HCT116 (cell line): ENCODE data around the gene HPCAL1. TPM values are rescaled to one million over a fixed set of nuclear protein-coding genes. Genes with fewer than 3 reads are reported as not detected.

Experiments
- ATAC-seq: fragments of 200-7000 bp; cut with Tn5 transposase; 2 replicates; pipeline ENCODE4 v1.9.1; 2020; ENCODE audit warnings: mild to moderate bottlenecking, moderate library complexity
- BruUV-seq: library from RNA; stranded (reverse); fragments of 400-500 nt; replicated peaks from 2 replicates; lab custom pipeline; 2021; lab: Mats Ljungman, UMichigan
- CTCF ChIA-PET: fragments of 300-600 bp; sonication (Branson Sonifier 250); formaldehyde crosslinking; loops from one replicate; lab custom pipeline; 2021; ENCODE audit warnings: antibody characterized with exemption; lab: Charles Lee
- POLR2A ChIA-PET: fragments of 300-600, 350-600 bp; sonication (Branson Sonifier 250); formaldehyde crosslinking; loops from one replicate; lab custom pipeline; 2021; ENCODE audit warnings: antibody characterized with exemption; lab: Charles Lee
- RAD21 ChIA-PET, 2 experiments: fragments of 300-600 bp; sonication (Branson Sonifier 250); formaldehyde crosslinking; loops; one replicate each; lab custom pipeline; 2023; ENCODE audit warnings: low total read pairs in 2 of 2; ENCODE audit not compliant: uncharacterized antibody in 2 of 2, unreplicated experiment in 2 of 2, low non-redundant PET in 1 of 2; lab: Charles Lee
- DNase-seq: peaks from one replicate; pipeline ENCODE4 v3.0.0-alpha.2; 2010; ENCODE audit warnings: low read depth, low spot score
- H2AFZ ChIP-seq: fragments of 200-600 bp; shearing (Covaris generic), sonication (generic); 2 replicates; pipeline ENCODE4 v1.6.1; 2017; ENCODE audit warnings: low read depth, mixed run types, mixed read lengths, antibody characterized with exemption, low read length; ENCODE audit not compliant: poor library complexity, severe bottlenecking
- H3K27ac ChIP-seq: 2 replicates; pipeline ENCODE4 v1.5.1; 2012; ENCODE audit warnings: low read depth, low read length
- H3K27me3 ChIP-seq: fragments of 200-600 bp; sonication (generic); 2 replicates; pipeline ENCODE4 v1.6.1; 2016; ENCODE audit warnings: mixed run types, low read length, mixed read lengths; ENCODE audit not compliant: insufficient read depth
- H3K36me3 ChIP-seq, 2 experiments: fragments of 200-500 bp in 1 of 2; fragments of 200-600 bp in 1 of 2; sonication (Bioruptor generic) in 1 of 2; sonication (generic) in 1 of 2; 2 replicates each; pipeline versions ENCODE4 v1.5.1 to v1.6.1; 2014 to 2016; ENCODE audit warnings: low read length in 2 of 2, inconsistent platforms in 1 of 2, mixed read lengths in 1 of 2, mixed run types in 1 of 2; ENCODE audit not compliant: insufficient read depth in 2 of 2, control insufficient read depth in 1 of 2
- H3K4me1 ChIP-seq, 2 experiments: fragments of 200-600 bp in 1 of 2; sonication (generic) in 1 of 2; 2 replicates each; pipeline versions ENCODE4 v1.5.1 to v1.6.1; 2012 to 2017; ENCODE audit warnings: low read length in 2 of 2, inconsistent platforms in 1 of 2, mild to moderate bottlenecking in 1 of 2, mixed read lengths in 1 of 2, mixed run types in 1 of 2, moderate library complexity in 1 of 2; ENCODE audit not compliant: insufficient read depth in 2 of 2, control insufficient read depth in 1 of 2
- H3K4me2 ChIP-seq: fragments of 200-600 bp; sonication (generic); 2 replicates; pipeline ENCODE4 v1.6.1; 2017; ENCODE audit warnings: mixed run types, low read length, mixed read lengths
- H3K4me3 ChIP-seq, 2 experiments: fragments of 200-600 bp in 1 of 2; sonication (generic) in 1 of 2; replicated peaks in 1 of 2; 2 replicates each; pipeline ENCODE4 v1.5.1; 2011 to 2016; ENCODE audit warnings: low read length in 2 of 2, control low read depth in 1 of 2, low read depth in 1 of 2, mild to moderate bottlenecking in 1 of 2, mixed read lengths in 1 of 2, mixed run types in 1 of 2
- H3K79me2 ChIP-seq: fragments of 200-600 bp; sonication (generic); 2 replicates; pipeline ENCODE4 v1.6.1; 2017; ENCODE audit warnings: mild to moderate bottlenecking, mixed run types, low read length, moderate library complexity, mixed read lengths; ENCODE audit not compliant: insufficient read depth
- H3K9ac ChIP-seq: fragments of 200-600 bp; sonication (generic); 2 replicates; pipeline ENCODE4 v1.6.1; 2016; ENCODE audit warnings: low read length, mixed read lengths
- H3K9me2 ChIP-seq: fragments of 200-600 bp; sonication (generic), shearing (Covaris generic); 2 replicates; pipeline ENCODE4 v1.6.1; 2017; ENCODE audit warnings: mixed run types, mild to moderate bottlenecking, moderate library complexity; ENCODE audit not compliant: insufficient read depth
- H3K9me3 ChIP-seq, 2 experiments: fragments of 200-500 bp in 1 of 2; fragments of 200-600 bp in 1 of 2; sonication (Bioruptor generic) in 1 of 2; sonication (generic) in 1 of 2; 2 replicates each; pipeline ENCODE4 v1.6.1; 2014 to 2017; ENCODE audit warnings: low read length in 2 of 2, mixed read lengths in 2 of 2, inconsistent platforms in 1 of 2, low read depth in 1 of 2, mild to moderate bottlenecking in 1 of 2, mixed run types in 1 of 2, moderate library complexity in 1 of 2; ENCODE audit not compliant: control insufficient read depth in 1 of 2, insufficient read depth in 1 of 2
- H4K20me1 ChIP-seq: fragments of 200-600 bp; sonication (generic), shearing (Covaris generic); 2 replicates; pipeline ENCODE4 v1.6.1; 2017; ENCODE audit warnings: mixed run types, mild to moderate bottlenecking, moderate library complexity; ENCODE audit not compliant: insufficient read depth
- CBX3 ChIP-seq: IDR thresholded peaks from 2 replicates; pipeline ENCODE4 v1.6.1; 2012; ENCODE audit warnings: low read depth
- CEBPB ChIP-seq: IDR thresholded peaks from 2 replicates; pipeline ENCODE4 v1.6.1; 2012; ENCODE audit warnings: low read depth
- EGR1 ChIP-seq: IDR thresholded peaks from 2 replicates; pipeline ENCODE4 v1.6.1; 2012; ENCODE audit warnings: low read depth
- ELF1 ChIP-seq: IDR thresholded peaks from 2 replicates; pipeline ENCODE4 v1.6.1; 2012; ENCODE audit warnings: low read depth, borderline replicate concordance
- EZH2 ChIP-seq: fragments of 200-600 bp; sonication (generic); IDR thresholded peaks from 2 replicates; pipeline ENCODE4 v1.6.1; 2017; ENCODE audit warnings: antibody characterized with exemption, mixed run types
- EZH2phosphoT487 ChIP-seq: fragments of 200-600 bp; IDR thresholded peaks from 2 replicates; pipeline ENCODE4 v1.6.1; 2018; ENCODE audit warnings: antibody characterized with exemption, borderline replicate concordance
- FOSL1 ChIP-seq: IDR thresholded peaks from 2 replicates; pipeline ENCODE4 v1.6.1; 2012; ENCODE audit warnings: low read depth
- JUND ChIP-seq: IDR thresholded peaks from 2 replicates; pipeline ENCODE4 v1.6.1; 2012
- POLR2A ChIP-seq: IDR thresholded peaks from 2 replicates; pipeline ENCODE4 v1.7.0; 2011; ENCODE audit warnings: borderline replicate concordance; ENCODE audit not compliant: insufficient read depth, insufficient read length; ENCODE audit errors: extremely low read depth
- SIN3A ChIP-seq: IDR thresholded peaks from 2 replicates; pipeline ENCODE4 v1.6.1; 2012; ENCODE audit warnings: low read depth
- SP1 ChIP-seq: IDR thresholded peaks from 2 replicates; pipeline ENCODE4 v1.6.1; 2012; ENCODE audit warnings: low read depth
- SRF ChIP-seq: IDR thresholded peaks from 2 replicates; pipeline ENCODE4 v1.6.1; 2012; ENCODE audit warnings: low read depth
- TCF7L2 ChIP-seq: IDR thresholded peaks from 2 replicates; pipeline ENCODE4 v1.7.0; 2011; ENCODE audit warnings: borderline replicate concordance, inconsistent platforms; ENCODE audit not compliant: insufficient read depth, insufficient read length; ENCODE audit errors: extremely low read depth
- ZFX ChIP-seq: fragments of 450-650 bp; IDR thresholded peaks from 2 replicates; pipeline ENCODE4 v1.6.1; 2017
- intact Hi-C: fragments of 100-400 bp; cut with micrococcal nuclease; formaldehyde crosslinking; loops from 2 replicates; pipeline ENCODE4 v1.10.0; 2022
- total RNA-seq: library from RNA; stranded (reverse); gene quantifications from one replicate; pipeline ENCODE4 v1.2.1, GENCODE V29; 2021; ENCODE audit not compliant: unreplicated experiment
- TF ChIP-seq, protein P1 (sequence below), 3 experiments: fragments of 200-600 bp in 1 of 3; sonication (generic) in 1 of 3; IDR thresholded peaks in 2 of 3; conservative IDR thresholded peaks in 1 of 3; 2 replicates each; pipeline ENCODE4 v1.5.1; 2012 to 2017; ENCODE audit warnings: low read depth in 2 of 3, low read length in 2 of 3, antibody characterized with exemption in 1 of 3, borderline replicate concordance in 1 of 3, control low read depth in 1 of 3, mild to moderate bottlenecking in 1 of 3, mixed read lengths in 1 of 3, mixed run types in 1 of 3, moderate library complexity in 1 of 3; ENCODE audit not compliant: insufficient read depth in 1 of 3
- TF ChIP-seq, protein P2 (sequence below): IDR thresholded peaks from 2 replicates; pipeline ENCODE4 v1.6.1; 2012
- TF ChIP-seq, protein P3 (sequence below): IDR thresholded peaks from 2 replicates; pipeline ENCODE4 v1.6.1; 2011; ENCODE audit warnings: mild to moderate bottlenecking, low read length, moderate library complexity; ENCODE audit not compliant: insufficient replicate concordance; ENCODE audit errors: extremely low read depth
- TF ChIP-seq, protein P4 (sequence below): IDR thresholded peaks from 2 replicates; pipeline ENCODE4 v1.6.1; 2012

The HPCAL1 gene
- total RNA-seq, 1 experiment from 2014 or later = 111 TPM

DNA sequence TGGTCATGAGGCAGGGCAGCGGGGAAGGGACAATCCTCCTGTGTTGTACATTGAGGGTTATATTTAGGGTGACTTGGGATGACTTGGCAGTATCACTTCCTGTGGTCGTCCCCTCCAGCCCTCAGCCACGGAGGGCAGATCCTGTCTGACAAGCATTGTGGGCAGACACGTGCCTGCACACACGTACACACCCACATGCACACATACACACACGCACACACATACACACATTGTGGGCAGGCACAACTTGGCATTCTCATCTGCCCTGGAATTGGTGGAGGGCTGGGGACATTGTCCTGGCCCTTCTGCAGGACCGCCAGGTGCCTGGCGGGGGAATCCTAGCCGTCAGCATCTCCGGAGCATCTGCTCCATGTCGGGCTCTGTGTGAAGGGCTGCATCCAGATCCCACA, 97.9 kb downstream of the HPCAL1 start (continued):
- TF ChIP-seq ELF1 = no peak
- TF ChIP-seq, protein P1, sequence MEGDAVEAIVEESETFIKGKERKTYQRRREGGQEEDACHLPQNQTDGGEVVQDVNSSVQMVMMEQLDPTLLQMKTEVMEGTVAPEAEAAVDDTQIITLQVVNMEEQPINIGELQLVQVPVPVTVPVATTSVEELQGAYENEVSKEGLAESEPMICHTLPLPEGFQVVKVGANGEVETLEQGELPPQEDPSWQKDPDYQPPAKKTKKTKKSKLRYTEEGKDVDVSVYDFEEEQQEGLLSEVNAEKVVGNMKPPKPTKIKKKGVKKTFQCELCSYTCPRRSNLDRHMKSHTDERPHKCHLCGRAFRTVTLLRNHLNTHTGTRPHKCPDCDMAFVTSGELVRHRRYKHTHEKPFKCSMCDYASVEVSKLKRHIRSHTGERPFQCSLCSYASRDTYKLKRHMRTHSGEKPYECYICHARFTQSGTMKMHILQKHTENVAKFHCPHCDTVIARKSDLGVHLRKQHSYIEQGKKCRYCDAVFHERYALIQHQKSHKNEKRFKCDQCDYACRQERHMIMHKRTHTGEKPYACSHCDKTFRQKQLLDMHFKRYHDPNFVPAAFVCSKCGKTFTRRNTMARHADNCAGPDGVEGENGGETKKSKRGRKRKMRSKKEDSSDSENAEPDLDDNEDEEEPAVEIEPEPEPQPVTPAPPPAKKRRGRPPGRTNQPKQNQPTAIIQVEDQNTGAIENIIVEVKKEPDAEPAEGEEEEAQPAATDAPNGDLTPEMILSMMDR (IDR thresholded peaks at IDR 0.05 in 2 of 3, conservative IDR thresholded peaks at IDR 0.05 in 1 of 3; ENCODE audit: borderline replicate concordance in 1 of 3, insufficient read depth in 1 of 3, low read depth in 2 of 3, low read length in 2 of 3) = no peak
- no peak for TF ChIP-seq SIN3A
- TF ChIP-seq SP1 = no peak

DNA sequence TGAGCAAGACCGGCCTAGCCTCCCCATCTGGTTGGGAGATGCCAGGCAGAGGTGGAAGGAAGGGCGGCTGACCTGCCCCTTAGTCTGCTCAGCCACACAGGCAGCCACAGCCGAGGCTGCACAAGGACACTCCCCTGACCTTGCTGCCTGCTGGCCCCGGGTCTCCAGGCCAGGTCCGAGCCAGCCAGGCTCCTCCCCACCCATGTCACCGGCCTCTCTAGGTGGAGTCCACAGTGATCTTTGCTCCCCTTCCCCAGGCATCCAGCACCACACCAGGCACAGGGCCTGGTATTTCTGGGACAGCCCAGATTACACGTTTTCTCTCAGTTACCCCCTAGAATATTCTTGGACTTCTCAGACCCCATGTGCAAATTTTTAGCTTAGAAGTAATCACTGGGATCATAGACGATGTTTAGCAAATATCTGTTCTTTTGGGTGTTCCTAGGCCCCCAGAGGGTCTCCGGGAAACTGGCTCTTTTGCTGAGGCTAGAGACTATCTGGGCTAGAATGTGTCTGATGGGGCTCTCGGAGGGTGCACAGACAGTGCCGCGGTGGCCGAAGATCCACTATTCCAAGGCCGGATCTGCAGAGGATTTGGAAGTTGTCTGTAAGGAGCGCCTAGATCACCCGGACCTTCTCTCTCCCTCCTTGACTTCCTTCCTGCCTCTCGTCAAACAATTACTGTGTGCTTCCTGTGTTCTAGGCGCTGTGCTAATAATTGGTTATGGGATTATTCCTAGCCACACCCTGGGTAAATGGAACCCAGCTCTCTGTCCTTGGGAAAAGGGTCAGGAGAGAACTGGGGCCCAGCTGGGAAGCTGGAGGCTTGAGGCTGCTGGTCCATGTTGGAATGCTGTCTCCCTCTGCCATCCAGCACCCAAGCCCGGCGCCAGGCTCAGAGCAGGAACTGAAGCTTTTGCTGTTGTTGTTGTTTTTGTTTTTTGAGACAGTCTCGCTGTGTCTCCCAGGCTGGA, 98.6 kb downstream of the HPCAL1 start:
- Histone ChIP-seq H3K9me3 (no peaks in the 10 kb centered on the region), H3K4me2 (peak overlapping the region; percentile 59), H4K20me1 (no peaks in the 10 kb centered on the region), H3K27me3 (no peaks in the 10 kb centered on the region), H2AFZ (no peak overlapping the region), H3K4me1 (peaks cover 42 to 62% of the 10 kb centered on the region in 2 experiments), H3K9ac (no peak overlapping the region), H3K4me3 (no peak overlapping the region; a peak in 1 of 4 replicates), H3K27ac (peak overlapping the region; percentile 41), H3K36me3 (peaks cover 2 to 23% of the 10 kb centered on the region in 2 experiments; a peak in 2 of 4 replicates), H3K9me2 (no peaks in the 10 kb centered on the region), H3K79me2 (peaks cover 35% of the 10 kb centered on the region)
- ATAC-seq (peak; percentile 4; the same call in 1 of the 2 replicates), DNase-seq (no peak)
- intact Hi-C loops = no loop called here
- no TSS peak for BruUV-seq
- ChIA-PET CTCF (no interaction called here), POLR2A (no interaction called here), RAD21 (no interaction called here)
- TF ChIP-seq POLR2A (no peak), JUND (no peak), TCF7L2 (no peak), CBX3 (no peak), CEBPB (no peak), ZFX (no peak), FOSL1 (no peak), ELF1 (no peak), SRF (no peak), EZH2phosphoT487 (no peak), SP1 (no peak), EZH2 (no peak), EGR1 (no peak)
- TF ChIP-seq, protein P2, sequence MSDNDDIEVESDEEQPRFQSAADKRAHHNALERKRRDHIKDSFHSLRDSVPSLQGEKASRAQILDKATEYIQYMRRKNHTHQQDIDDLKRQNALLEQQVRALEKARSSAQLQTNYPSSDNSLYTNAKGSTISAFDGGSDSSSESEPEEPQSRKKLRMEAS = no peak
- TF ChIP-seq, protein P3, sequence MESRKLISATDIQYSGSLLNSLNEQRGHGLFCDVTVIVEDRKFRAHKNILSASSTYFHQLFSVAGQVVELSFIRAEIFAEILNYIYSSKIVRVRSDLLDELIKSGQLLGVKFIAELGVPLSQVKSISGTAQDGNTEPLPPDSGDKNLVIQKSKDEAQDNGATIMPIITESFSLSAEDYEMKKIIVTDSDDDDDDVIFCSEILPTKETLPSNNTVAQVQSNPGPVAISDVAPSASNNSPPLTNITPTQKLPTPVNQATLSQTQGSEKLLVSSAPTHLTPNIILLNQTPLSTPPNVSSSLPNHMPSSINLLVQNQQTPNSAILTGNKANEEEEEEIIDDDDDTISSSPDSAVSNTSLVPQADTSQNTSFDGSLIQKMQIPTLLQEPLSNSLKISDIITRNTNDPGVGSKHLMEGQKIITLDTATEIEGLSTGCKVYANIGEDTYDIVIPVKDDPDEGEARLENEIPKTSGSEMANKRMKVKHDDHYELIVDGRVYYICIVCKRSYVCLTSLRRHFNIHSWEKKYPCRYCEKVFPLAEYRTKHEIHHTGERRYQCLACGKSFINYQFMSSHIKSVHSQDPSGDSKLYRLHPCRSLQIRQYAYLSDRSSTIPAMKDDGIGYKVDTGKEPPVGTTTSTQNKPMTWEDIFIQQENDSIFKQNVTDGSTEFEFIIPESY = no peak
- TF ChIP-seq, protein P4, sequence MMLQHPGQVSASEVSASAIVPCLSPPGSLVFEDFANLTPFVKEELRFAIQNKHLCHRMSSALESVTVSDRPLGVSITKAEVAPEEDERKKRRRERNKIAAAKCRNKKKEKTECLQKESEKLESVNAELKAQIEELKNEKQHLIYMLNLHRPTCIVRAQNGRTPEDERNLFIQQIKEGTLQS = no peak
